Thyroid gland (tissue), 4 donors: ENCODE data around the gene ZNF423.

Source experiments
- CTCF ChIP-seq, 6 experiments: fragments of 200-600 bp in 3 of 6; fragments of 450-650 bp in 3 of 6; sonication (generic) in 3 of 6; IDR thresholded peaks; one replicate each; pipeline ENCODE4 v1.5.1; 2016 to 2019; ENCODE audit warnings: antibody characterized with exemption in 6 of 6, mild to moderate bottlenecking in 2 of 6, inconsistent platforms in 1 of 6, moderate library complexity in 1 of 6
- POLR2A ChIP-seq, 2 donors: fragments of 450-650 bp; IDR thresholded peaks; one replicate each; pipeline ENCODE4 v1.6.1; 2017; ENCODE audit warnings: antibody characterized with exemption in 2 of 2, mild to moderate bottlenecking in 2 of 2, moderate library complexity in 1 of 2

GRCh38 chr16:49623501-49624266 lies 232.2 kb downstream of the ZNF423 start:
- TF ChIP-seq CTCF (IDR thresholded peaks at IDR 0.05) = no peak
- TF ChIP-seq POLR2A (IDR thresholded peaks at IDR 0.05) = no peak
